Gastroesophageal sphincter (tissue), 4 donors: ENCODE measurements around the gene CYS1. TPM values are rescaled to one million over a fixed set of nuclear protein-coding genes. Genes with fewer than 3 reads are reported as not detected.

Experiments
- ATAC-seq: fragments of 150-250 bp; one replicate; pipeline ENCODE4 v1.9.1; 2016; ENCODE audit warnings: mild to moderate bottlenecking, moderate library complexity
- H3K27ac ChIP-seq, 4 donors: fragments of 200-600 bp; sonication (generic) in 3 of 4; 1 replicate in 3 of 4; 2 replicates in 1 of 4; pipeline ENCODE4 v1.5.1; 2016 to 2019
- H3K27me3 ChIP-seq: fragments of 200-600 bp; sonication (generic); one replicate; pipeline ENCODE4 v1.5.1; 2019
- H3K36me3 ChIP-seq, 2 donors: fragments of 200-600 bp; sonication (generic); one replicate each; pipeline ENCODE4 v1.5.1; 2019; ENCODE audit warnings: control low read depth in 1 of 2
- H3K4me1 ChIP-seq, 3 donors: fragments of 200-600 bp; sonication (generic); 1 replicate in 2 of 3; 2 replicates in 1 of 3; pipeline ENCODE4 v1.5.1; 2016 to 2019; ENCODE audit warnings: control low read depth in 2 of 3
- H3K4me3 ChIP-seq, 2 donors: fragments of 200-600 bp; sonication (generic); one replicate each; pipeline ENCODE4 v1.5.1; 2019; ENCODE audit warnings: mild to moderate bottlenecking in 1 of 2, moderate library complexity in 1 of 2
- H3K9me3 ChIP-seq, 3 donors: fragments of 200-600 bp; sonication (generic); one replicate each; pipeline ENCODE4 v1.5.1; 2017 to 2019; ENCODE audit warnings: control low read depth in 2 of 3
- EP300 ChIP-seq: sonication (generic); formaldehyde crosslinking; IDR thresholded peaks from one replicate; pipeline ENCODE4 v1.6.1; 2017; ENCODE audit warnings: antibody characterized with exemption, mild to moderate bottlenecking
- POLR2A ChIP-seq, 2 donors: fragments of 450-650 bp; IDR thresholded peaks; one replicate each; pipeline ENCODE4 v1.6.1; 2017; ENCODE audit warnings: antibody characterized with exemption in 2 of 2, mild to moderate bottlenecking in 2 of 2, moderate library complexity in 1 of 2
- POLR2AphosphoS5 ChIP-seq: sonication (generic); formaldehyde crosslinking; IDR thresholded peaks from one replicate; pipeline ENCODE4 v1.6.1; 2017; ENCODE audit warnings: antibody characterized with exemption
- WGBS, 2 donors: methylation state at CpG; one replicate each; pipeline ENCODE4 v1.1.5; 2018; ENCODE audit warnings: low coverage in 1 of 2; 5-methylcytosine and 5-hydroxymethylcytosine counted together
- total RNA-seq, 4 donors: library from RNA; depleted of rRNA; stranded (reverse); fragments of >200 nt; gene quantifications; one replicate each; pipeline ENCODE4 v1.1.0, GENCODE V29; 2016
- TF ChIP-seq, protein P1 (sequence below), 4 experiments: fragments of 200-600 bp in 2 of 4; fragments of 450-650 bp in 2 of 4; sonication (generic) in 1 of 4; IDR thresholded peaks; one replicate each; pipeline ENCODE4 v1.5.1; 2017 to 2019; ENCODE audit warnings: antibody characterized with exemption in 4 of 4, mild to moderate bottlenecking in 2 of 4, moderate library complexity in 2 of 4

The CYS1 gene
- total RNA-seq, 4 donors from 2014 or later = 8.6 to 50.7 (median 32.6) TPM

DNA sequence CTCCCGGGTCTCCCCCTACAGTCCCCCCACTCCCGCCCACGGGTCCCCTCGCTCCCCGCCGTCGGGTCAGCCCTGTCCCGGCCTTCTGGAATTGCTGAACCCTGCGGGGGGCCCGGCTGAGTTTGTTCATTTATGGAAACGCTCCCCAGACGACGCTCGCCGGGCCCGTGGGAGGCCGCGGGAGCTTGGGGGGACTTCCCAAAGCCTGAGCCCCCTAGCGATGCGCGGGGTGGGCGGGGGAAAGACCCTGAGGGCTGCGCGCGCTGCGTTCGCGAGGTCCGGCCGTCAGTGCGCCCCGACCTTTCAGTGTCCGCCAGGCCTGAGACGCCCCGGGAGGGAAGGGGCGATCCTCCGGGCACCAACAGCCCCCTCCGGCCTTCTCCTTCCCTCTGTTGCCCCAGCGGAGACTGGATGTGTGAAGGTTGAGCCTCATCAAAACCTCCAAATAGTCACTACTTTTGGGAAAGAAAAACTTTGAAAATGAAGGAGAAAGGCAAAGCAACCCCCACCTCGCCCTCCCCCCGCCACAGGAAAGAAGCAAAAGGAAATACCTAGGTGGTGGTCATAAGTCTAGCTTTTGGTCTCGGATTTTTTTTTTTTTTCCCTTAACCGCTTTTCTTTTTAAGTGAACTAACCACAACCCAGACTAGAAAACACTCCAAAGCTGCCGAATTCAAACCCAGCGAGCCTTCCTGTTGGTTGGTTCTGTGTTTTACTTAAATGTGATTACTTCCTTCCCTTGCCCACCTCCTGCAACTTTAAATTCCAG, 509 bp upstream of the CYS1 start:
- ATAC-seq = peak; percentile 9
- Histone ChIP-seq H3K4me1 (peaks cover 0 to 50% (median 7%) of the 10 kb centered on the region in 3 donors), H3K36me3 (no peaks in the 10 kb centered on the region), H3K27me3 (peaks cover 7% of the 10 kb centered on the region), H3K4me3 (peak overlapping the region; percentile 79 to 83), H3K9me3 (no peaks in the 10 kb centered on the region), H3K27ac (peak overlapping the region; percentile 60 to 95 (median 94))
- WGBS, 2 donors = 33 to 45% methylated on average over 4 to 9 of the region's 45 CpGs
- TF ChIP-seq EP300 (no peak), POLR2A (IDR thresholded peaks at IDR 0.05) (no peak), POLR2AphosphoS5 (no peak)
- TF ChIP-seq, protein P1, sequence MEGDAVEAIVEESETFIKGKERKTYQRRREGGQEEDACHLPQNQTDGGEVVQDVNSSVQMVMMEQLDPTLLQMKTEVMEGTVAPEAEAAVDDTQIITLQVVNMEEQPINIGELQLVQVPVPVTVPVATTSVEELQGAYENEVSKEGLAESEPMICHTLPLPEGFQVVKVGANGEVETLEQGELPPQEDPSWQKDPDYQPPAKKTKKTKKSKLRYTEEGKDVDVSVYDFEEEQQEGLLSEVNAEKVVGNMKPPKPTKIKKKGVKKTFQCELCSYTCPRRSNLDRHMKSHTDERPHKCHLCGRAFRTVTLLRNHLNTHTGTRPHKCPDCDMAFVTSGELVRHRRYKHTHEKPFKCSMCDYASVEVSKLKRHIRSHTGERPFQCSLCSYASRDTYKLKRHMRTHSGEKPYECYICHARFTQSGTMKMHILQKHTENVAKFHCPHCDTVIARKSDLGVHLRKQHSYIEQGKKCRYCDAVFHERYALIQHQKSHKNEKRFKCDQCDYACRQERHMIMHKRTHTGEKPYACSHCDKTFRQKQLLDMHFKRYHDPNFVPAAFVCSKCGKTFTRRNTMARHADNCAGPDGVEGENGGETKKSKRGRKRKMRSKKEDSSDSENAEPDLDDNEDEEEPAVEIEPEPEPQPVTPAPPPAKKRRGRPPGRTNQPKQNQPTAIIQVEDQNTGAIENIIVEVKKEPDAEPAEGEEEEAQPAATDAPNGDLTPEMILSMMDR (IDR thresholded peaks at IDR 0.05) = no peak

DNA sequence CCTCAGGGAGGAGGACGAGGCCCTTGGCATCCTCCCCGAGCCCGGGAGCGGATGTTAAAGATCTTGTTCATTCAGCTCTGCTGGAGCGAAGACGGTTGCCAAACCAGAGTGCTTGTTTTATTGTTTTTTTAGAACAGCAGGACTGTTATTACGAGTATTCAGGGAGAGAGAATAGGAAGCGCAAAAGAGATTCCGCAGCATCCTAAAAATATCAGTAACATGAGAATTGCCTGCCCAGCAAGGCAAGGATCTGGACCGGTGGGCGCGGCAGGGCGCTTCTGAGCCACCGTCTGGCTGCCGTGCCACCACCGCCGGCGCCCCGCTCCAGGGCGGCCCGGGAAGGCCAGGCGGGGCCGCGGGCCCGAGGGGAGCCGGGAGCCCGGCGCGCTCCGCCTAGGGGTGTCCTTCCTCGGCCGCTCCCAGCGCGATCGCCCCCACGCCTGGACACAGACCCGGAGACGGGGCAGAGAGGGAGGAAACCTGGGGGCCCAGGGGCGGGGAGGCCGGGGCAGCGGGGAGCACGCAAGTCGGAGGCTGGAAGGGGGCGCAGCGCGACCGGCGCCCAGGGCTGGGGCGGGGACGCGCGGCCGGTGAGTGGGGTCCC, 843 bp downstream of the CYS1 start:
- 0% methylated on average over 6 of the region's 53 CpGs; no CpG with 5 or more reads in 1 of the 2 donors for WGBS, 2 donors
- peak overlapping the region; percentile 79 to 83 for H3K4me3 ChIP-seq
- peaks cover 0 to 52% (median 7%) of the 10 kb centered on the region in 3 donors for H3K4me1 ChIP-seq
- peak; percentile 60 for ATAC-seq
- TF ChIP-seq, protein P1 (IDR thresholded peaks at IDR 0.05) = no peak
- TF ChIP-seq EP300 (no peak), POLR2A (IDR thresholded peaks at IDR 0.05) (no peak), POLR2AphosphoS5 (no peak)
- no peaks in the 10 kb centered on the region for H3K9me3 ChIP-seq
- H3K36me3 ChIP-seq = no peaks in the 10 kb centered on the region
- peaks cover 7% of the 10 kb centered on the region for H3K27me3 ChIP-seq
- peak overlapping the region; percentile 93 to 95 (median 95) for H3K27ac ChIP-seq

DNA sequence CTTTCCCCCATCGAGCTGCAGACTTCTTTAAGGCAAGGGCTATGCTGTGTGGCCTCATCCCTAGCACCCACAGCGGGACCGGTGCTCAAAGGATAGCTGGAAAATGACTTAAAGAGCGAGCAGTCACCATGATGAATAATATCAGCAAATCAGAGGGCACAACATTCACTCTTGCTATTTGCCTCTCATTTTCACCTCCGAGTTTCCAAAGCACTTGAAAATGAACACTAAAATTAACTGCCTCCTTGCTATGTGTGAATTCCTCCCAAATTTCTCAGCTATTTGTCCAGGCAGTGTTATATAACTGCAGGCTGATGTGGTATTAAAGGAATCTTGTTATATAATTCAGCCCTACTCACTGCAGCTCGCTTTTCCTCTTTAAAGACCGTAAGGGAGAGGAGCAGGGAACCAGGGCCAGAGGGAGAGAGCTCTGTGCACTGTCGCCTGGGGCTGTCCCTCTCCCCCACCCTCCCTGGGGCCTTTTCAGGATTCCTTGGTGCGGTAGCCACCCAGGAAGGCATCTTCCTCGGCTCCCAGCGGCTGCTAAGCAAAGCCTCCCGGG, 1.4 kb downstream of the CYS1 start:
- peaks cover 0 to 55% (median 5%) of the 10 kb centered on the region in 3 donors for H3K4me1 ChIP-seq
- H3K27ac ChIP-seq = peak overlapping the region; percentile 93 to 95 (median 95)
- H3K4me3 ChIP-seq = peak overlapping the region; percentile 79 to 83
- TF ChIP-seq POLR2A (IDR thresholded peaks at IDR 0.05) (no peak), POLR2AphosphoS5 (no peak), EP300 (no peak)
- TF ChIP-seq, protein P1 (IDR thresholded peaks at IDR 0.05) = no peak
- H3K36me3 ChIP-seq = no peaks in the 10 kb centered on the region
- H3K9me3 ChIP-seq = no peaks in the 10 kb centered on the region
- peaks cover 7% of the 10 kb centered on the region for H3K27me3 ChIP-seq
- 0 to 21% methylated on average over 4 to 7 of the region's 12 CpGs for WGBS, 2 donors
- ATAC-seq = peak; percentile 34

DNA sequence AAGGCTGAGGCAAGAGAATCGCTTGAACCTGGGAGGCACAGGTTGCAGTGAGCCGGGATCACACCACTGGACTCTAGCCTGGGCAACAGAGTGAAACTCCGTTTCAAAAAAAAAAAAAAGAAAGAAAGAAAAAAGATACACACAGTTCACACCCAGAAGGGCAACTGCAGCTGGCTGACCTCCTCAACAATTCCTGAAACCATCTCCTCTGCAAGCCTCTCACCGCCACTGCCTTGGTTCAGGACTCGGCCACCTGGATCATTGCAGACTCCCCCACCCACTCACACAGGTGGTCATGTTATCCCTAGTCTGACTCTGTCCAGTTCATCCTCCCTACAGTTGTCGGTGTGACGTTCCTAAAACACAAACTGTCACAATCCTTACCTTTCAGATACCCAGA, 2.2 kb downstream of the CYS1 start:
- WGBS, 2 donors = 80 to 81% methylated on average over 2 to 7 of the region's 7 CpGs
- Histone ChIP-seq H3K9me3 (no peaks in the 10 kb centered on the region), H3K4me1 (peaks cover 0 to 55% (median 7%) of the 10 kb centered on the region in 3 donors), H3K4me3 (peak overlapping the region in 1 of 2 donors; percentile 79), H3K36me3 (no peaks in the 10 kb centered on the region), H3K27ac (peak overlapping the region in 3 of 4 donors; percentile 93 to 95 (median 95)), H3K27me3 (peaks cover 7% of the 10 kb centered on the region)
- ATAC-seq = no peak
- no peak for TF ChIP-seq POLR2AphosphoS5
- TF ChIP-seq, protein P1 (IDR thresholded peaks at IDR 0.05) = no peak
- TF ChIP-seq POLR2A (IDR thresholded peaks at IDR 0.05) = no peak
- TF ChIP-seq EP300 = no peak
